Activated T-cell treated with anti-CD3 and anti-CD28 coated beads, Interleukin-2, amount 50 U/mL, for 72 hours (primary cell): ENCODE results near the gene DTYMK. TPM values are rescaled to one million over a fixed set of nuclear protein-coding genes. Genes with fewer than 3 reads are reported as not detected.

Experiments
- ATAC-seq, 2 donors: fragments of 150-1000 bp; cut with Tn5 transposase; replicated peaks in 1 of 2; 2 replicates each; pipeline ENCODE4 v1.10.0; 2021; ENCODE audit warnings: moderate library complexity in 2 of 2, mild to moderate bottlenecking in 1 of 2
- DNase-seq, 2 donors: peaks; one replicate each; pipeline ENCODE4 v3.0.0; 2021 to 2022; ENCODE audit warnings: mixed read lengths in 1 of 2
- H3K27ac Mint-ChIP-seq: one replicate; pipeline ENCODE4 v1.8.0; 2022; ENCODE audit warnings: mild to moderate bottlenecking, moderate library complexity, mixed read lengths
- H3K27me3 Mint-ChIP-seq: one replicate; pipeline ENCODE4 v1.8.0; 2022; ENCODE audit warnings: low read depth, mixed read lengths
- H3K36me3 Mint-ChIP-seq, 2 donors: one replicate each; pipeline ENCODE4 v1.8.0; 2022; ENCODE audit warnings: mixed read lengths in 2 of 2, mild to moderate bottlenecking in 1 of 2; ENCODE audit not compliant: insufficient read depth in 2 of 2
- H3K4me1 Mint-ChIP-seq: one replicate; pipeline ENCODE4 v1.8.0; 2022; ENCODE audit warnings: low read depth, mixed read lengths
- H3K4me3 Mint-ChIP-seq, 2 donors: one replicate each; pipeline ENCODE4 v1.8.0; 2022; ENCODE audit warnings: mild to moderate bottlenecking in 2 of 2, mixed read lengths in 2 of 2, moderate library complexity in 2 of 2
- H3K9me3 Mint-ChIP-seq, 2 donors: one replicate each; pipeline ENCODE4 v1.8.0; 2022; ENCODE audit warnings: mixed read lengths in 2 of 2
- total RNA-seq, 2 donors: library from RNA; stranded (reverse); gene quantifications; one replicate each; pipeline ENCODE4 v1.2.3, GENCODE V29; 2022

DTYMK gene
- total RNA-seq, 2 donors from 2014 or later, result 64.6 to 97.5 TPM

- H3K27me3 Mint-ChIP-seq, result no peaks in the 10 kb centered on the region
- H3K4me3 Mint-ChIP-seq, result no peak overlapping the region
- H3K27ac Mint-ChIP-seq, result no peak overlapping the region
- peaks cover 0 to 13% of the 10 kb centered on the region in 2 donors for H3K36me3 Mint-ChIP-seq
- H3K4me1 Mint-ChIP-seq, result peaks cover 24% of the 10 kb centered on the region
- H3K9me3 Mint-ChIP-seq, result no peaks in the 10 kb centered on the region
- ATAC-seq (no peak), DNase-seq (no peak)
These were observed 53.9 kb downstream of the DTYMK start for GRCh38 chr2:241632478-241633325.

- Mint-ChIP-seq H3K4me1 (peaks cover 11% of the 10 kb centered on the region), H3K4me3 (no peak overlapping the region), H3K27me3 (no peaks in the 10 kb centered on the region), H3K9me3 (no peaks in the 10 kb centered on the region), H3K36me3 (peaks cover 0 to 13% of the 10 kb centered on the region in 2 donors), H3K27ac (no peak overlapping the region)
- ATAC-seq, result no peak
- no peak for DNase-seq
These were observed 56.7 kb downstream of the DTYMK start for GRCh38 chr2:241629762-241630435.

- no peak overlapping the region for H3K27ac Mint-ChIP-seq
These were observed 58.9 kb downstream of the DTYMK start for GRCh38 chr2:241627675-241628074.

More at GRCh38 chr2:241627675-241628074, 58.9 kb downstream of the DTYMK start:
- H3K36me3 Mint-ChIP-seq, result peaks cover 0 to 9% of the 10 kb centered on the region in 2 donors
- H3K4me3 Mint-ChIP-seq, result no peak overlapping the region
- H3K27me3 Mint-ChIP-seq, result no peaks in the 10 kb centered on the region
- no peak for ATAC-seq
- no peak for DNase-seq
- no peaks in the 10 kb centered on the region for H3K9me3 Mint-ChIP-seq
- H3K4me1 Mint-ChIP-seq, result peaks cover 6% of the 10 kb centered on the region

Other genes with a start within 250 kb of the DTYMK start
- 10 to 100 TPM; 81.6 to 83.5 TPM for gene STK25, start 178.2 kb downstream of the DTYMK start, total RNA-seq
- under 1 TPM in 1 of 2 donors, not detected in 1; 0.10 TPM for gene BOK, start 128.1 kb downstream of the DTYMK start, total RNA-seq
- gene THAP4, start 49.7 kb downstream of the DTYMK start, total RNA-seq, result 10 to 100 TPM; 41.8 to 50.9 TPM
- gene ATG4B, start 49.1 kb downstream of the DTYMK start, total RNA-seq, result 100 to 1,000 TPM in 1 of 2 donors, 10 to 100 TPM in 1; 97.9 to 109 TPM
- gene ING5, start 15.2 kb upstream of the DTYMK start, total RNA-seq, result 10 to 100 TPM; 39.9 to 42.6 TPM
- 10 to 100 TPM; 24.0 to 25.8 TPM for gene D2HGDH, start 47.8 kb upstream of the DTYMK start, total RNA-seq
- under 1 TPM; 0.53 to 0.82 TPM for gene GAL3ST2, start 90.0 kb upstream of the DTYMK start, total RNA-seq
- 1 to 10 TPM in 1 of 2 donors, under 1 TPM in 1; 0.37 to 1.4 TPM for gene NEU4, start 122.4 kb upstream of the DTYMK start, total RNA-seq
- 10 to 100 TPM; 15.7 to 23.0 TPM for gene PDCD1, start 172.1 kb upstream of the DTYMK start, total RNA-seq
- under 1 TPM; 0.12 to 0.56 TPM for gene RTP5, start 182.9 kb upstream of the DTYMK start, total RNA-seq